GM23248 (cell line): ENCODE measurements around the gene TFPI2. TPM values are rescaled to one million over a fixed set of nuclear protein-coding genes. Genes with fewer than 3 reads are reported as not detected.
A peak's percentile ranks its signal among the peaks of the same experiment; 100 is the strongest.

ENCODE experiments used
- DNase-seq: peaks from one replicate; pipeline ENCODE4 v3.0.0-alpha.2; 2015
- H2AFZ ChIP-seq: fragments of 200-600 bp; sonication (generic); 2 replicates; pipeline ENCODE4 v1.6.1; 2016; ENCODE audit warnings: antibody characterized with exemption
- H3F3A ChIP-seq: fragments of 200-600 bp; sonication (generic); 2 replicates; pipeline ENCODE4 v1.6.1; 2016; ENCODE audit warnings: mild to moderate bottlenecking, antibody characterized with exemption, mixed run types; ENCODE audit not compliant: insufficient read depth
- H3K27ac ChIP-seq: fragments of 200-600 bp; sonication (generic); 2 replicates; pipeline ENCODE4 v1.5.1; 2016; ENCODE audit warnings: mild to moderate bottlenecking
- H3K27me3 ChIP-seq: fragments of 200-600 bp; sonication (generic); replicated peaks from 2 replicates; pipeline ENCODE4 v1.6.1; 2016; ENCODE audit warnings: mild to moderate bottlenecking; ENCODE audit not compliant: insufficient read depth
- H3K36me3 ChIP-seq: fragments of 200-600 bp; sonication (generic); 2 replicates; pipeline ENCODE4 v1.6.1; 2016; ENCODE audit warnings: low read depth, mild to moderate bottlenecking
- H3K4me1 ChIP-seq: fragments of 200-600 bp; sonication (generic); 2 replicates; pipeline ENCODE4 v1.6.1; 2016; ENCODE audit warnings: mild to moderate bottlenecking; ENCODE audit not compliant: insufficient read depth
- H3K4me2 ChIP-seq: fragments of 200-600 bp; sonication (generic); one replicate; pipeline ENCODE4 v1.6.1; 2016; ENCODE audit warnings: mild to moderate bottlenecking; ENCODE audit not compliant: unreplicated experiment
- H3K4me3 ChIP-seq: fragments of 200-600 bp; sonication (generic); 2 replicates; pipeline ENCODE4 v1.5.1; 2016; ENCODE audit warnings: mild to moderate bottlenecking
- H3K79me2 ChIP-seq: fragments of 200-600 bp; sonication (generic); 2 replicates; pipeline ENCODE4 v1.6.1; 2016; ENCODE audit warnings: mild to moderate bottlenecking; ENCODE audit not compliant: insufficient read depth
- H3K9ac ChIP-seq: fragments of 200-600 bp; sonication (generic); 2 replicates; pipeline ENCODE4 v1.6.1; 2016; ENCODE audit warnings: mild to moderate bottlenecking
- H3K9me2 ChIP-seq: fragments of 200-600 bp; sonication (generic); 2 replicates; pipeline ENCODE4 v1.6.1; 2016; ENCODE audit warnings: mixed run types, mild to moderate bottlenecking, moderate library complexity; ENCODE audit not compliant: insufficient read depth
- H3K9me3 ChIP-seq: fragments of 200-600 bp; sonication (generic); one replicate; pipeline ENCODE4 v1.6.1; 2017; ENCODE audit warnings: low read depth
- H4K20me1 ChIP-seq: fragments of 200-600 bp; sonication (generic); 2 replicates; pipeline ENCODE4 v1.6.0; 2016; ENCODE audit not compliant: insufficient read depth
- EZH2 ChIP-seq: fragments of 200-600 bp; sonication (generic); IDR thresholded peaks from 2 replicates; pipeline ENCODE4 v1.6.1; 2018; ENCODE audit warnings: antibody characterized with exemption, mild to moderate bottlenecking; ENCODE audit not compliant: insufficient read depth, poor library complexity, severe bottlenecking
- EZH2phosphoT487 ChIP-seq: fragments of 200-600 bp; sonication (generic); IDR thresholded peaks from 2 replicates; pipeline ENCODE4 v1.6.1; 2018; ENCODE audit warnings: antibody characterized with exemption, moderate library complexity, mild to moderate bottlenecking, low read depth; ENCODE audit not compliant: insufficient read depth
- WGBS, 2 experiments: methylation state at CpG; one replicate each; pipeline ENCODE4 v1.1.6; 2015 to 2017; ENCODE audit warnings: low lambda C conversion rate in 2 of 2, low coverage in 1 of 2; ENCODE audit errors: missing lambda C conversion rate in 2 of 2; 5-methylcytosine and 5-hydroxymethylcytosine counted together
- in situ Hi-C: fragments of 300-500 bp; cut with MboI; formaldehyde crosslinking; loops from 2 replicates; pipeline ENCODE4 v1.15.0; 2020
- polyA plus RNA-seq: library from polyadenylated mRNA; unstranded; fragments of >200 nt; fragmentation: Nextera tagmentation; extraction: Ambion mirVana; gene quantifications from 2 replicates; pipeline ENCODE4 v1.2.1, GENCODE V29; 2016
- total RNA-seq: library from RNA; depleted of rRNA; stranded (reverse); fragments of >200 nt; shearing (Covaris generic); gene quantifications from 2 replicates; pipeline ENCODE4 v1.2.3, GENCODE V29; 2014

The TFPI2 gene
- total and polyA plus RNA-seq, 2 experiments from 2014 or later = 654 to 706 TPM

- Histone ChIP-seq H3K27ac (no peak overlapping the region), H3K4me1 (no peaks in the 10 kb centered on the region), H3K4me2 (no peak overlapping the region), H3K9ac (no peak overlapping the region), H4K20me1 (no peaks in the 10 kb centered on the region), H3K36me3 (peaks cover 1% of the 10 kb centered on the region; the same call in 1 of the 2 replicates), H3K9me2 (no peaks in the 10 kb centered on the region), H3K27me3 (no peaks in the 10 kb centered on the region), H3K4me3 (no peak overlapping the region), H3K9me3 (no peaks in the 10 kb centered on the region), H3K79me2 (no peaks in the 10 kb centered on the region), H3F3A (peaks cover 21% of the 10 kb centered on the region; the same call in 1 of the 2 replicates), H2AFZ (no peak overlapping the region)
- DNase-seq = no peak
- TF ChIP-seq EZH2phosphoT487 (no peak), EZH2 (no peak)
- in situ Hi-C loops = no loop called here
- WGBS, 2 experiments = 81 to 83% methylated on average over 3 of the region's 3 CpGs
Measured at GRCh38 chr7:93931655-93932054, 41.1 kb upstream of the TFPI2 start.

GRCh38 chr7:93927585-93927984 lies 37.0 kb upstream of the TFPI2 start:
- Histone ChIP-seq H3K4me1 (peaks cover 7% of the 10 kb centered on the region), H4K20me1 (no peaks in the 10 kb centered on the region; the same call in 1 of the 2 replicates), H3K4me2 (no peak overlapping the region), H3K9me3 (no peaks in the 10 kb centered on the region), H3K9me2 (no peaks in the 10 kb centered on the region), H3F3A (peaks cover 35% of the 10 kb centered on the region), H3K27ac (no peak overlapping the region), H2AFZ (no peak overlapping the region), H3K9ac (no peak overlapping the region), H3K4me3 (no peak overlapping the region), H3K36me3 (peaks cover 9% of the 10 kb centered on the region; the same call in 1 of the 2 replicates), H3K79me2 (peaks cover 33% of the 10 kb centered on the region), H3K27me3 (no peaks in the 10 kb centered on the region)
- in situ Hi-C loops = no loop called here
- 74 to 77% methylated on average over 3 of the region's 3 CpGs for WGBS, 2 experiments
- TF ChIP-seq EZH2phosphoT487 = no peak
- no peak for DNase-seq

- 65 to 71% methylated on average over 1 of the region's 1 CpG for WGBS, 2 experiments
- Histone ChIP-seq H3K4me1 (peaks cover 7% of the 10 kb centered on the region), H3K4me3 (no peak overlapping the region), H3K79me2 (peaks cover 41% of the 10 kb centered on the region), H3K9ac (no peak overlapping the region), H2AFZ (no peak overlapping the region), H3K36me3 (peaks cover 9% of the 10 kb centered on the region; the same call in 1 of the 2 replicates), H4K20me1 (no peaks in the 10 kb centered on the region; the same call in 1 of the 2 replicates), H3K27me3 (no peaks in the 10 kb centered on the region), H3K27ac (no peak overlapping the region), H3K9me3 (no peaks in the 10 kb centered on the region), H3K9me2 (no peaks in the 10 kb centered on the region), H3K4me2 (no peak overlapping the region), H3F3A (peaks cover 40% of the 10 kb centered on the region)
- TF ChIP-seq EZH2phosphoT487 = no peak
- no peak for TF ChIP-seq EZH2
- in situ Hi-C loops = no loop called here
- no peak for DNase-seq
Measured at GRCh38 chr7:93926800-93927199, 36.2 kb upstream of the TFPI2 start.

- Histone ChIP-seq H3K36me3 (peaks cover 9% of the 10 kb centered on the region; the same call in 1 of the 2 replicates), H3K4me1 (peaks cover 20% of the 10 kb centered on the region), H3F3A (peaks cover 44% of the 10 kb centered on the region), H3K9me2 (no peaks in the 10 kb centered on the region), H3K79me2 (peaks cover 60% of the 10 kb centered on the region), H4K20me1 (no peaks in the 10 kb centered on the region; the same call in 1 of the 2 replicates), H3K27me3 (no peaks in the 10 kb centered on the region), H3K27ac (peak overlapping the region; percentile 91), H3K9me3 (no peaks in the 10 kb centered on the region), H3K4me2 (peak overlapping the region; percentile 96), H3K4me3 (peak overlapping the region; percentile 96), H2AFZ (peak overlapping the region; percentile 91), H3K9ac (peak overlapping the region; percentile 89)
- peak; percentile 48 for DNase-seq
- TF ChIP-seq EZH2 = no peak
- no peak for TF ChIP-seq EZH2phosphoT487
- 0% methylated on average over 1 of the region's 1 CpG for WGBS, 2 experiments
- in situ Hi-C loops = no loop called here
Measured at GRCh38 chr7:93923942-93924341, 33.4 kb upstream of the TFPI2 start.
